D721Med (cell line): Measurements from ENCODE around the gene RNU1-2.
"Not testable (repeated sequence)": the region's sequence is repeated elsewhere in the genome, so short reads cannot be mapped to it uniquely, and the experiment has no call there.

Experiments
- DNase-seq: peaks from one replicate; pipeline ENCODE4 v3.0.0; 2011; ENCODE audit warnings: low spot score; ENCODE audit not compliant: insufficient read length
- FAIRE-seq: peaks from 2 replicates; lab custom pipeline; 2011; peaks lifted over from hg19 to GRCh38; lab: Jason Lieb, UNC
- TF ChIP-seq, protein P1 (sequence below): IDR thresholded peaks from 2 replicates; pipeline ENCODE4 v1.5.1; 2012; ENCODE audit warnings: mild to moderate bottlenecking, control low read depth; ENCODE audit not compliant: insufficient read depth; ENCODE audit errors: missing control alignments

The RNU1-2 gene

DNA sequence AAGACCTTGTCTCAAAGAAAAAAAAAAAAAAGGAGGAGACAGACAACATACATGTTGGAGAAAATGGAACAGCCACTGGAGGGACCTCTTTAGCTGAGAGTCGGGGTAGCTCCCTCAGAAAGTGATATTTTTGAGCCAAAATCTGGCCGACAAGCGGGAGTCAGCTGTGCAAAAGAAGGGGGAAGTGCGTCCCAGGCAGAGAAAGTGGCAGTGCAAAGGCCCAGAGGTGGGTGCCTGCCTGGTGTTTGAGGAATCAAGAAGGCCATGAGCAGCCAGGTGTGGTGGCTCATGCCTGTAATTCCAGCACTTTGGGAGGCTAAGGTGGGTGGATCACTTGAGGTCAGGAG lies 19.8 kb downstream of the RNU1-2 start:
- no peak for DNase-seq
- FAIRE-seq: no peak
- TF ChIP-seq, protein P1, sequence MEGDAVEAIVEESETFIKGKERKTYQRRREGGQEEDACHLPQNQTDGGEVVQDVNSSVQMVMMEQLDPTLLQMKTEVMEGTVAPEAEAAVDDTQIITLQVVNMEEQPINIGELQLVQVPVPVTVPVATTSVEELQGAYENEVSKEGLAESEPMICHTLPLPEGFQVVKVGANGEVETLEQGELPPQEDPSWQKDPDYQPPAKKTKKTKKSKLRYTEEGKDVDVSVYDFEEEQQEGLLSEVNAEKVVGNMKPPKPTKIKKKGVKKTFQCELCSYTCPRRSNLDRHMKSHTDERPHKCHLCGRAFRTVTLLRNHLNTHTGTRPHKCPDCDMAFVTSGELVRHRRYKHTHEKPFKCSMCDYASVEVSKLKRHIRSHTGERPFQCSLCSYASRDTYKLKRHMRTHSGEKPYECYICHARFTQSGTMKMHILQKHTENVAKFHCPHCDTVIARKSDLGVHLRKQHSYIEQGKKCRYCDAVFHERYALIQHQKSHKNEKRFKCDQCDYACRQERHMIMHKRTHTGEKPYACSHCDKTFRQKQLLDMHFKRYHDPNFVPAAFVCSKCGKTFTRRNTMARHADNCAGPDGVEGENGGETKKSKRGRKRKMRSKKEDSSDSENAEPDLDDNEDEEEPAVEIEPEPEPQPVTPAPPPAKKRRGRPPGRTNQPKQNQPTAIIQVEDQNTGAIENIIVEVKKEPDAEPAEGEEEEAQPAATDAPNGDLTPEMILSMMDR: no peak

DNA sequence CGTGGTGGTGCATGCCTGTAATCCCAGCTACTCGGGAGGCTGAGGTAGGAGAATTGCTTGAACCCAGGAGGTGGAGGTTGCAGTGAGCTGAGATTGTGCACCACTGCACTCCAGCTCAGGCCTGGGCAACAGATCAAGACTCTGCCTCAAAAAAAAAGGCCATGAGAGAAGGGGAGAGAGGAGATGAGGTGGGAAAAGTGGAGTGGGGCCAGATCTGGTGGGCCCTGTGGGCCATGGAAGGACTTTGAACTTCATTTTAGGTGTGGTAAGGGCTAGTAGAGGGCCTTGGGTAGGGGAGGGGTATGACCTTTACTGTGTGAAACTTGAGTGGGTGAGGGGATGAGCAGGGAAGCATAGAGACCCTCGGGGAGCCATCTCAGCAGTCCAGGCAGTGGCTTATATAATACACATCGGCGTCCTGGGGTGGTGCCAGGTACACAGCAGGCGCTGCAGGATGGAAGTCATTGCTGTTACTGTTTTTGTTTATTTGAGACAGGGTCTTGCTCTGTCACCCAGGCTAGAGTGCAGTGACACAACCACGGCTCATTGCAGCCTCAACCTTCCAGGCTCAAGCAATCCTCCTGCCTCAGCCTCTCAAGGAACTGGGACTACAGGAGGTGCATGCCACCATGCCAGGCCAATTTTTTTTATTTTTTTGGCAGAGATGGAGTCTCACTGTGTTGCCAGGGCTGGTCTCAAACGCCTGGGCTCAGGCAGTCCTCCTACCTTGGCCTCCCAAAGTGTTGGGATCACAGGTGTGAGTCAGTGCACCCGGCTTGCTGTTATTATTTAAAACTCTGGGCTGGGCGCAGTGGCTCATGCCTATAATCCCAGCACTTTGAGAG lies 20.5 kb downstream of the RNU1-2 start:
- FAIRE-seq, DNase-seq: not testable (repeated sequence)

DNA sequence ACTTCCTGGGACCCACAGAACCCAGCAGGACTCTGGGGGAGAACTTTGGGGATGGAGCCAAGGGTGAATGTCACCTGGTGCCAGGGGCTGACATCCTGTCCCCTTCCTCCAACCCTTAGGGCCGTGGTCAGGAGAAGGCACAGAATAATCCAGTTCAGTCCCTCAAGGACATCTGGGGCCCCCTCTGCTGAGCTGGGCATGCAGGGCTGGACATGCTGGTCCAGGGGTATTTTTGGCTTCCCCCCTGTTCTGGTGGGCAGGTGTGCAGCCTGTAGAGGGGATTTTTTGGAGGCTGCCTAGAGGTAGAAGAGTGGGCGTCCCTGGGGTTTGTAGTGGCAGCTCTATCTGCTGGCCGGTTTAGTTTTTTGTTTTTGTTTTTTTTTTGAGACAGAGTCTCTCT lies 22.6 kb downstream of the RNU1-2 start:
- TF ChIP-seq, protein P1: no peak
- no peak for DNase-seq
- no peak for FAIRE-seq

DNA sequence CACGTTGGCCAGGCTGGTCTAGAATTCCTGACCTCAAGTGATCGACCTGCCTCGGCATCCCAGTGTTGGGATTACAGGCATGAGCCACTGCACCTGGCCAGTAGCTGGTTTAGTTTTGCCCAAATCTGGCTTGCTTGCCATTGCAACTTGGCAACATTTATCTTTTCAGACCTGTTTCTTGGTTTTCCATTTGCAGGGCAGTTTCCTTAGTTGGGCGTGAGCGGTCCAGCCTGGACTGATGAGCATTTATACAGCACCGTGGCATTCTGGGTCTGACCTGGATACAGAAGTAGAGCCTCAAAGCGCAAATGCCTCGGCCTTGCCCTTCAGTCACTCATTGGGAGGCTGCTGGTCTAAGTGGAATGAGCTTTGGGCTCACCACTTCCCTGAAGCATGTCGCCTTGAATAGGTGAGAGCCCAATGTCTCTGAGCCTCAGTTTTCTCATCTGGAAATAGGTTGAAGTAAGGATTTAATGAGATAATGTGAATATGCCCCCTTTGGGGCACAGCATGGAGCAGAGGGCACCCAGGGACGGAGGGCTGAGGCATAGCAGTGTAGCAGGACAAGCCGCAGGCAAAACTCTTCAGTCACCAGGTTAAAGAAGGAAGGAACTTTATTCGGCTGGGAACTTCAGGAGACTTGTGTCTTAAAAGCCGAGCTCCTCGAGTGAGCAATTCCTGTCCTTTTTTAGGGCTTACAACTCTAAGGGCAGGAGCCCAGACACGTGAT lies 23.3 kb downstream of the RNU1-2 start:
- not testable (repeated sequence) for DNase-seq

DNA sequence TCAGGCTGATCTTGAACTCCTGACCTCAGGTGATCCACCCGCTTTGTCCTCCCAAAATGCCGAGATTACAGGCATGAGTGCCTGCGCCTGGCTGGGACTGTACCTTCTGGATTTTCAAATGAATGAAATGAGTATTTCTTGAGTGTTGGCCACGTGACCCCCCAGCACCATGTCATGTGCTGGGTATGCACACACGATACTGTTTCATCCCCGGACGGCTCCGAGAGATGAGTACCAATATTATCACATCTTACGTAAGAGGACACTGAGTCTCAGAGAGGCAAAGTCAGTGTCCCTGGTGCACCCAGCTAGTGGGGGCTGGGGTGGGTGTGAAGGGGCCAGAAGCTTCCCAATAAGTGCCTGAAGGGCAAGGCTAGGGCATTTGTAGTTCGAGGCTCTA lies 25.2 kb downstream of the RNU1-2 start:
- TF ChIP-seq, protein P1: no peak
- DNase-seq: no peak
- FAIRE-seq: no peak

More for the DNA sequence above, 23.3 kb downstream of the RNU1-2 start:
- FAIRE-seq: not testable (repeated sequence)

DNA sequence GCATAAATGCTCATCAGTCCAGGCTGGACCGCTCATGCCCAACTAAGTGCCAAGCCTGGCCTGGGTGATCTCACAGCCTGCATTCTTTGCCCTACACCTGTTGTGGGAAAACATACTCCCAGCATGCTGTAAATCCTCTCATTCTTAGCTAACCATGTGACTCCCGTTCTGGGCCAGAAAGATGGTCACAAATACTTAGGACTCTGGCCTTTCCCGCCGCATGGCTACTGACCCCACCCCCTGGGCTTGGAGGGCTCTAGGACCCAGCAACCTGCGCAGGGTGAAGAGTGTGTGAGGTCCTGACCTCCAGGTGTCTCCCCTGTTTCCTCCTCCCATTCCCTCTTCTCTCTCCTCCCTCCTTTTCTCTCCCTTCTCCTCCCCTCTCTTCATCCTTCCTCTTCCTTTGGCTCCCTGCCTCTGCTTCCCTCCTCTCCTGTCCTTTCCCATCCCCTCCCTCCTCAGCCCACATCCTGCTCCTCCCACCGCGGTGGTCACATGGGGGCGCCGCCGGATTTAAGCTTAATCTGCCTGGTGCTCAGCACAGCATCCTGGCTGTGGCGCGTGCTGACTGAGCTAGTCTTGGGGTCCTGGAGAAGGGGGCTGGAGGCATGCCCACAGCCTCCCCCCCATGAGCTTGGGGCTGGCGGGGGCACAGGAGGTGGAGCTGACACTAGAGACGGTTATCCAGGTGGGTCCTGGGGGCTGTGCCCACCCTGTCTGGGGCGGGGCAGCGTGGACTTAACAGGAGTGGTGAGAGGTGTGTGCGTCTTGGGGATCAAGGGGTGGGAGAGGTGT lies 25.8 kb downstream of the RNU1-2 start, which contains the start of gene CROCC:
TSS of gene CROCC (plus strand) at position 541 of the 795 bp plus-strand sequence. CDS start at position 629, 88 bp downstream.
- DNase-seq: peak; percentile 80
- TF ChIP-seq, protein P1: peak; percentile 30
- FAIRE-seq: no peak

DNA sequence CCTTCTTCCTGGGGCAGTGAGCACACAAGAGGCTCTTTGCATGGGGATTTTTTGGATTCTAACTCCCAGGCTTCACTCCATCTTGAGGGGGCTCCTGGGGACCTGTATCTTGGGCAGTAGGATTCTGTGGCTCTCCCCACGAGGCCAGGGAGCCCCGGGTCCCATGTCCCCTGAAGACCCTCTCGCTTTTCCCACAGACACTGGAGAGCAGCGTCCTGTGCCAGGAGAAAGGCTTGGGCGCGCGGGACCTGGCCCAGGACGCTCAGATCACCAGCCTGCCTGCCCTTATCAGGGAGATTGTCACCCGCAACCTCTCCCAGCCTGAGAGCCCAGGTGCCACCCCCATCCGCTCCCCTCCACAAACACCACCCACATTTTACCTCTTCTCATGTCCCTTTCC lies 26.7 kb downstream of the RNU1-2 start:
- TF ChIP-seq, protein P1: no peak
- DNase-seq (no peak), FAIRE-seq (no peak)
